RWPE1 (cell line): ENCODE results near the gene CMIP.

Experiments
- CTCF ChIA-PET: fragments of 350-600 bp; sonication (Branson Sonifier 250); formaldehyde crosslinking; extraction: SDS; loops from one replicate; lab custom pipeline; 2021; lab: Yijun Ruan, JAX
- POLR2A ChIA-PET: fragments of 400-600 bp; formaldehyde crosslinking; extraction: SDS; loops from one replicate; lab custom pipeline; 2020; ENCODE audit warnings: antibody characterized with exemption; ENCODE audit not compliant: low non-redundant PET; lab: Yijun Ruan, JAX
- DNase-seq: peaks from one replicate; pipeline ENCODE4 v3.0.0; 2012; ENCODE audit warnings: low spot score
- H3K27ac ChIP-seq: fragments of 450-650 bp; 2 replicates; pipeline ENCODE4 v1.5.1; 2017
- CTCF ChIP-seq: fragments of 450-650 bp; conservative IDR thresholded peaks from 2 replicates; pipeline ENCODE4 v1.5.1; 2017; ENCODE audit warnings: low read depth, mild to moderate bottlenecking

The CMIP gene

GRCh38 chr16:81624760-81625543 is 180.3 kb downstream of the CMIP start:
- TF ChIP-seq CTCF: no peak
- peak; percentile 60 for DNase-seq

GRCh38 chr16:81625544-81626153 is 181.0 kb downstream of the CMIP start:
- no peak for TF ChIP-seq CTCF
- peak overlapping the region; percentile 84 for H3K27ac ChIP-seq
- CTCF ChIA-PET: no interaction called here

More at GRCh38 chr16:81624760-81625543, 180.3 kb downstream of the CMIP start:
- ChIA-PET CTCF (no interaction called here), POLR2A (no interaction called here)
- H3K27ac ChIP-seq: peak overlapping the region; percentile 84

GRCh38 chr16:81626181-81626674 is 181.6 kb downstream of the CMIP start:
- POLR2A ChIA-PET: no interaction called here

More at GRCh38 chr16:81625544-81626153, 181.0 kb downstream of the CMIP start:
- POLR2A ChIA-PET: no interaction called here
- DNase-seq: peak; percentile 44

GRCh38 chr16:81627024-81627423 is 182.4 kb downstream of the CMIP start:
- ChIA-PET POLR2A (no interaction called here), CTCF (no interaction called here)
- TF ChIP-seq CTCF: no peak
- DNase-seq: no peak
- H3K27ac ChIP-seq: 0 out of 2 replicates have a peak overlapping the region, but pooled peaks have one; percentile 8

More at GRCh38 chr16:81626181-81626674, 181.6 kb downstream of the CMIP start:
- CTCF ChIA-PET: no interaction called here
- no peak for DNase-seq
- TF ChIP-seq CTCF: no peak
- H3K27ac ChIP-seq: peak overlapping the region; percentile 84

GRCh38 chr16:81627729-81628244 is 183.2 kb downstream of the CMIP start:
- ChIA-PET CTCF (interaction anchor here (0.5 kb wide), 1 partner anchor 70 kb away, joined by 3 read pairs; no protein-coding TSS in a partner anchor), POLR2A (no interaction called here)
- DNase-seq: no peak

More at GRCh38 chr16:81627729-81628244, 183.2 kb downstream of the CMIP start:
- TF ChIP-seq CTCF: no peak
- H3K27ac ChIP-seq: peak overlapping the region; percentile 8; the same call in 1 of the 2 replicates
